ENCODE measurements around the gene ZNF710. TPM values are rescaled to one million over a fixed set of nuclear protein-coding genes. Genes with fewer than 3 reads are reported as not detected.

Gene ZNF710
- polyA plus RNA-seq, 1 of the 3 experiments (the other 2 are of a cell fraction), result 2.7 TPM

- TF ChIP-seq, protein P1, sequence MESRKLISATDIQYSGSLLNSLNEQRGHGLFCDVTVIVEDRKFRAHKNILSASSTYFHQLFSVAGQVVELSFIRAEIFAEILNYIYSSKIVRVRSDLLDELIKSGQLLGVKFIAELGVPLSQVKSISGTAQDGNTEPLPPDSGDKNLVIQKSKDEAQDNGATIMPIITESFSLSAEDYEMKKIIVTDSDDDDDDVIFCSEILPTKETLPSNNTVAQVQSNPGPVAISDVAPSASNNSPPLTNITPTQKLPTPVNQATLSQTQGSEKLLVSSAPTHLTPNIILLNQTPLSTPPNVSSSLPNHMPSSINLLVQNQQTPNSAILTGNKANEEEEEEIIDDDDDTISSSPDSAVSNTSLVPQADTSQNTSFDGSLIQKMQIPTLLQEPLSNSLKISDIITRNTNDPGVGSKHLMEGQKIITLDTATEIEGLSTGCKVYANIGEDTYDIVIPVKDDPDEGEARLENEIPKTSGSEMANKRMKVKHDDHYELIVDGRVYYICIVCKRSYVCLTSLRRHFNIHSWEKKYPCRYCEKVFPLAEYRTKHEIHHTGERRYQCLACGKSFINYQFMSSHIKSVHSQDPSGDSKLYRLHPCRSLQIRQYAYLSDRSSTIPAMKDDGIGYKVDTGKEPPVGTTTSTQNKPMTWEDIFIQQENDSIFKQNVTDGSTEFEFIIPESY (IDR thresholded peaks at IDR 0.05; ENCODE audit: borderline replicate concordance, low read depth), result no peak
- TF ChIP-seq SMC3 (IDR thresholded peaks at IDR 0.05; ENCODE audit: low read depth, low read length) (no peak), FOXJ3 (CRISPR knock-in tag; IDR thresholded peaks at IDR 0.05) (no peak)
- TF ChIP-seq, protein P2, sequence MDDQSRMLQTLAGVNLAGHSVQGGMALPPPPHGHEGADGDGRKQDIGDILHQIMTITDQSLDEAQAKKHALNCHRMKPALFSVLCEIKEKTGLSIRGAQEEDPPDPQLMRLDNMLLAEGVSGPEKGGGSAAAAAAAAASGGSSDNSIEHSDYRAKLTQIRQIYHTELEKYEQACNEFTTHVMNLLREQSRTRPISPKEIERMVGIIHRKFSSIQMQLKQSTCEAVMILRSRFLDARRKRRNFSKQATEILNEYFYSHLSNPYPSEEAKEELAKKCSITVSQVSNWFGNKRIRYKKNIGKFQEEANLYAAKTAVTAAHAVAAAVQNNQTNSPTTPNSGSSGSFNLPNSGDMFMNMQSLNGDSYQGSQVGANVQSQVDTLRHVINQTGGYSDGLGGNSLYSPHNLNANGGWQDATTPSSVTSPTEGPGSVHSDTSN (IDR thresholded peaks at IDR 0.05), result no peak
These were observed 64.5 kb downstream of the ZNF710 start (continued) for GRCh38 chr15:90065682-90066049.

DNA sequence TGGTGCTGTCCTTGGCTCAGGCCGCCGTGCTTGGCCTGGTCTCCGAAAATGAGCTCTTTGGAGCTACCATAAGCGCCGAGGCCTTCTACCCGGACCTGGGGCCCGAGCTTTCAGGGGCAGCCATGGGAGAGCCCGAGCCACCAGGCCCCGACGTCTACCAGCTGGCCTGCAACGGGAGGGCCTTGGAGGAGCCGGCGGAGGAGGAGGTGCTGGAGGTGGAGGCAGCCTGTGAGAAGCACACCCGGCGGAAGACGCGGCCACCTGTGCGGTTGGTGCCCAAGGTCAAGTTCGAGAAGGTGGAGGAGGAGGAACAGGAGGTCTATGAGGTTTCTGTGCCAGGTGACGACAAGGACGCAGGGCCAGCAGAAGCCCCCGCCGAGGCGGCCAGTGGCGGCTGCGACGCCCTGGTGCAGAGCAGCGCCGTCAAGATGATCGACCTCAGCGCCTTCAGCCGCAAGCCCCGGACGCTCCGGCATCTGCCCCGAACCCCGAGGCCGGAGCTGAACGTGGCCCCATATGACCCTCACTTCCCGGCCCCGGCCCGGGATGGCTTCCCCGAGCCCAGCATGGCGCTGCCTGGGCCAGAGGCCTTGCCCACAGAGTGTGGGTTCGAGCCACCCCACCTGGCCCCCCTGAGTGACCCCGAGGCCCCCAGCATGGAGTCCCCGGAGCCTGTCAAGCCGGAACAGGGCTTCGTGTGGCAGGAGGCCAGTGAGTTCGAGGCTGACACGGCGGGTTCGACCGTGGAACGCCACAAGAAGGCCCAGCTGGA is 66.2 kb downstream of the ZNF710 start:
- POLR2A ChIA-PET, result no interaction called here
- no peaks in the 10 kb centered on the region for H3K9me3 ChIP-seq
- H2AFZ ChIP-seq (ENCODE audit: low read depth), result no peak overlapping the region
- H3K4me1 ChIP-seq (ENCODE audit: control insufficient read depth in 1 of 2, insufficient read depth in 2 of 2, low read depth in 1 of 2, low read length in 1 of 2), result peaks cover 0 to 7% of the 10 kb centered on the region in 2 experiments; a peak in 1 of 4 replicates
- H3K9me2 ChIP-seq, result no peaks in the 10 kb centered on the region
- no peaks in the 10 kb centered on the region for H3K79me2 ChIP-seq (ENCODE audit: insufficient read depth)
- H3K36me3 ChIP-seq (replicated peaks in 1 of 2; ENCODE audit: control insufficient read depth in 1 of 2, insufficient read depth in 2 of 2, low read length in 1 of 2), result no peaks in the 10 kb centered on the region
- WGBS (ENCODE audit: low lambda C conversion rate), result 92% methylated on average over 31 of the region's 55 CpGs
- H3K4me2 ChIP-seq, result no peak overlapping the region
- no peaks in the 10 kb centered on the region for H3K27me3 ChIP-seq (ENCODE audit: insufficient read depth)
- H3K27ac ChIP-seq (ENCODE audit: low read depth in 2 of 2, low read length in 1 of 2), result no peak overlapping the region
- CTCF ChIA-PET, result interaction anchor here (0.6 to 1.3 kb wide), 3 partner anchors 9 to 327 kb away, joined by 3 to 4 read pairs (median 3); no protein-coding TSS in a partner anchor
- no peaks in the 10 kb centered on the region for H4K20me1 ChIP-seq (ENCODE audit: insufficient read depth)
- TF ChIP-seq EP300 (IDR thresholded peaks at IDR 0.05; ENCODE audit: borderline replicate concordance in 1 of 2, low read depth in 1 of 2, low read length in 1 of 2) (no peak), TCF12 (IDR thresholded peaks at IDR 0.05) (no peak), GABPA (IDR thresholded peaks at IDR 0.05; ENCODE audit: low read depth) (no peak), EZH2phosphoT487 (IDR thresholded peaks at IDR 0.05; ENCODE audit: borderline replicate concordance, low read depth) (no peak), RFX5 (IDR thresholded peaks at IDR 0.05; ENCODE audit: low read length) (no peak), RCOR1 (IDR thresholded peaks at IDR 0.05; ENCODE audit: low read length) (no peak), FOXJ3 (CRISPR knock-in tag; IDR thresholded peaks at IDR 0.05) (no peak), JUND (IDR thresholded peaks at IDR 0.05) (no peak)
- TF ChIP-seq, protein P1 (IDR thresholded peaks at IDR 0.05; ENCODE audit: borderline replicate concordance, low read depth), result no peak
- TF ChIP-seq, protein P3, sequence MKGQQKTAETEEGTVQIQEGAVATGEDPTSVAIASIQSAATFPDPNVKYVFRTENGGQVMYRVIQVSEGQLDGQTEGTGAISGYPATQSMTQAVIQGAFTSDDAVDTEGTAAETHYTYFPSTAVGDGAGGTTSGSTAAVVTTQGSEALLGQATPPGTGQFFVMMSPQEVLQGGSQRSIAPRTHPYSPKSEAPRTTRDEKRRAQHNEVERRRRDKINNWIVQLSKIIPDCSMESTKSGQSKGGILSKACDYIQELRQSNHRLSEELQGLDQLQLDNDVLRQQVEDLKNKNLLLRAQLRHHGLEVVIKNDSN (IDR thresholded peaks at IDR 0.05; ENCODE audit: borderline replicate concordance, low read depth), result no peak
- H3F3A ChIP-seq (replicated peaks; ENCODE audit: insufficient read depth), result no peaks in the 10 kb centered on the region
- H3K4me3 ChIP-seq (ENCODE audit: low read depth in 2 of 2, low read length in 1 of 2), result no peak overlapping the region
- no peak for DNase-seq
- no peak overlapping the region for H3K9ac ChIP-seq
